MCF 10A (cell line): ENCODE data around the gene NUP62. TPM values are rescaled to one million over a fixed set of nuclear protein-coding genes. Genes with fewer than 3 reads are reported as not detected.

ENCODE experiments used
- BruUV-seq: library from RNA; stranded (reverse); fragments of 400-500 nt; replicated peaks from 2 replicates; lab custom pipeline; 2021; lab: Mats Ljungman, UMichigan
- CTCF ChIA-PET: fragments of 300-600 bp; sonication (Branson Sonifier 250); formaldehyde crosslinking; extraction: SDS; loops from one replicate; lab custom pipeline; 2021; ENCODE audit warnings: antibody characterized with exemption, inconsistent platforms; lab: Yijun Ruan, JAX
- POLR2A ChIA-PET: fragments of 300-600, 350-650 bp; sonication (Branson Sonifier 250); formaldehyde crosslinking; extraction: SDS; loops from one replicate; lab custom pipeline; 2020; ENCODE audit warnings: antibody characterized with exemption, inconsistent platforms; lab: Yijun Ruan, JAX
- DNase-seq: peaks from one replicate; pipeline ENCODE4 v3.0.0-alpha.2; 2018; ENCODE audit not compliant: unreplicated experiment
- H3K27ac Mint-ChIP-seq: one replicate; pipeline ENCODE4 v1.8.0; 2022; ENCODE audit warnings: mild to moderate bottlenecking, low read depth, mixed read lengths; ENCODE audit not compliant: unreplicated experiment
- H3K27me3 Mint-ChIP-seq: one replicate; pipeline ENCODE4 v1.8.0; 2022; ENCODE audit warnings: mixed read lengths; ENCODE audit not compliant: insufficient read depth, unreplicated experiment
- H3K36me3 Mint-ChIP-seq: one replicate; pipeline ENCODE4 v1.8.0; 2022; ENCODE audit warnings: mild to moderate bottlenecking, moderate library complexity, mixed read lengths; ENCODE audit not compliant: insufficient read depth, unreplicated experiment
- H3K4me1 Mint-ChIP-seq: one replicate; pipeline ENCODE4 v1.8.0; 2022; ENCODE audit warnings: mixed read lengths; ENCODE audit not compliant: insufficient read depth, unreplicated experiment
- H3K4me3 Mint-ChIP-seq: one replicate; pipeline ENCODE4 v1.8.0; 2022; ENCODE audit warnings: mild to moderate bottlenecking, moderate library complexity, mixed read lengths; ENCODE audit not compliant: unreplicated experiment
- H3K9me3 Mint-ChIP-seq: one replicate; pipeline ENCODE4 v1.8.0; 2022; ENCODE audit warnings: mixed read lengths; ENCODE audit not compliant: unreplicated experiment
- intact Hi-C: fragments of 100-400 bp; cut with micrococcal nuclease; formaldehyde crosslinking; loops from 2 replicates; pipeline ENCODE4 v1.14.1; 2022
- total RNA-seq: library from RNA; stranded (reverse); gene quantifications from 2 replicates; pipeline ENCODE4 v1.2.3, GENCODE V29; 2022
- TF ChIP-seq, protein P1 (sequence below): fragments of 200-600 bp; IDR thresholded peaks from one replicate; pipeline ENCODE4 v1.8.0; 2022; ENCODE audit warnings: antibody characterized with exemption, mild to moderate bottlenecking; ENCODE audit not compliant: unreplicated experiment

Gene NUP62
- total RNA-seq, 1 experiment from 2014 or later = 44.9 TPM

DNA sequence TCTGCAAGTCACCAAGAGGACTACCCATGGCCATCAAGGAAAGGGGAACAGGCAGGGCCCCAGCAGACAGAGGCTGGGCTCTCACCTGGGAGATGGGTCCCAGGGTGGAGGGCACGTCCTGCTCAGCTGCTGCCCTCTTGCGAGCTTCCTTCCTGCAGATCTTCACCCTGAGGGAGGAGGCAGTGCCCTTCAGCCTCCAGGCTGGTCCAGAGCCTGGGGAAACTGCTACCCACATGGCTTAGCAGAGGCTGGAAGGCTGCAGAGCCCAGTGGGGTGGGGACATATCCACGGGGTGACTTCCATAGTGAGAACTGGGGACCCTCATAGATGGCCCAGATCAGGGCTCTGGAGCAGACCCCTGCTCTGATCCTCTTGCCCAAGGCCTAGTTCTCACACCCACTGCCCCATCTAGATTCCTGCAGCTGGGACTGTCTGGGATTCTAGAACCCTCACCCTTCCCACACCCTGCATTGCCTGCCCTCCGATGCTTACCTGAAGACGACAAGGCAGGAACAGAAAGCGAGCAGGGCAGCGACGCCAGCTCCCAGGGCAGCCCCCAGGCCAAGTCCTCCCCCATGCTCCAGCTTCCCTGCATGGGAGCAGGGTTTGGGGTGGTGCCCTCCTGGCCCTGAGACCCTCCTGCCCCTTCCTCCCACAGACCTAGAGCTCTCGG is 22.6 kb upstream of the NUP62 start:
- Mint-ChIP-seq H3K4me1 (peaks cover 7% of the 10 kb centered on the region), H3K36me3 (no peaks in the 10 kb centered on the region), H3K27me3 (peaks cover 20% of the 10 kb centered on the region), H3K9me3 (no peaks in the 10 kb centered on the region), H3K27ac (no peak overlapping the region), H3K4me3 (no peak overlapping the region)
- intact Hi-C loops = no loop called here
- BruUV-seq = no TSS peak
- TF ChIP-seq, protein P1, sequence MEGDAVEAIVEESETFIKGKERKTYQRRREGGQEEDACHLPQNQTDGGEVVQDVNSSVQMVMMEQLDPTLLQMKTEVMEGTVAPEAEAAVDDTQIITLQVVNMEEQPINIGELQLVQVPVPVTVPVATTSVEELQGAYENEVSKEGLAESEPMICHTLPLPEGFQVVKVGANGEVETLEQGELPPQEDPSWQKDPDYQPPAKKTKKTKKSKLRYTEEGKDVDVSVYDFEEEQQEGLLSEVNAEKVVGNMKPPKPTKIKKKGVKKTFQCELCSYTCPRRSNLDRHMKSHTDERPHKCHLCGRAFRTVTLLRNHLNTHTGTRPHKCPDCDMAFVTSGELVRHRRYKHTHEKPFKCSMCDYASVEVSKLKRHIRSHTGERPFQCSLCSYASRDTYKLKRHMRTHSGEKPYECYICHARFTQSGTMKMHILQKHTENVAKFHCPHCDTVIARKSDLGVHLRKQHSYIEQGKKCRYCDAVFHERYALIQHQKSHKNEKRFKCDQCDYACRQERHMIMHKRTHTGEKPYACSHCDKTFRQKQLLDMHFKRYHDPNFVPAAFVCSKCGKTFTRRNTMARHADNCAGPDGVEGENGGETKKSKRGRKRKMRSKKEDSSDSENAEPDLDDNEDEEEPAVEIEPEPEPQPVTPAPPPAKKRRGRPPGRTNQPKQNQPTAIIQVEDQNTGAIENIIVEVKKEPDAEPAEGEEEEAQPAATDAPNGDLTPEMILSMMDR = no peak
- no peak for DNase-seq
- POLR2A ChIA-PET = no interaction called here
- CTCF ChIA-PET = interaction anchor here (0.5 to 0.6 kb wide), 2 partner anchors 10 to 15 kb away, joined by 3 read pairs; no protein-coding TSS in a partner anchor

- intact Hi-C loops = no loop called here
- DNase-seq = no peak
- POLR2A ChIA-PET = interaction anchor here (1.0 kb wide), 1 partner anchor 185 kb away, joined by 3 read pairs; no protein-coding TSS in a partner anchor
These were observed 21.7 kb upstream of the NUP62 start for GRCh38 chr19:49950956-49951526.

DNA sequence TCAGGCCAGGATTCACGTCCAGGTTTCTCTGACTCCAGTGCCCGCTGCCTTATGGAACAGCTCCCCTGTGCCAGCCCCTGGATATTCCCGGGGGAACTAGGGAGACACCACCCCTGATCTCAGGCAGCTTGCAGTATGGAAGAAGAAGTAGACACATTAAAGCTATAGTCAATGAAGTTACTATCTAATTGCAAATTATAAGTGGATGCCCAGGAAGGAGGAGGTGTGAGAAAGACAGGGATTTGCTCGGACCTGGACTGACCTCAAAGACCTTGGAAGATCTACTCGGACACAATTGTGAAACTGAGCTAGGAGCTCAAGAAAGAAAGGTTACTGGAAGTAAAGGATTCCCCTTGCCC is 21.3 kb upstream of the NUP62 start:
- no peaks in the 10 kb centered on the region for H3K36me3 Mint-ChIP-seq
- H3K27me3 Mint-ChIP-seq = peaks cover 20% of the 10 kb centered on the region
- no peak for DNase-seq
- POLR2A ChIA-PET = interaction anchor here (1.0 kb wide), 1 partner anchor 185 kb away, joined by 3 read pairs; no protein-coding TSS in a partner anchor
- H3K9me3 Mint-ChIP-seq = no peaks in the 10 kb centered on the region
- H3K27ac Mint-ChIP-seq = no peak overlapping the region
- H3K4me1 Mint-ChIP-seq = peaks cover 7% of the 10 kb centered on the region
- intact Hi-C loops = no loop called here
- BruUV-seq = no TSS peak
- TF ChIP-seq, protein P1 = no peak
- CTCF ChIA-PET = interaction anchor here (1.0 to 1.2 kb wide), 2 partner anchors 13 to 185 kb away, joined by 3 to 6 read pairs; no protein-coding TSS in a partner anchor
- H3K4me3 Mint-ChIP-seq = no peak overlapping the region

More at GRCh38 chr19:49950956-49951526, 21.7 kb upstream of the NUP62 start:
- no TSS peak for BruUV-seq
- TF ChIP-seq, protein P1 = no peak
- H3K4me3 Mint-ChIP-seq = no peak overlapping the region
- no peaks in the 10 kb centered on the region for H3K36me3 Mint-ChIP-seq
- H3K27me3 Mint-ChIP-seq = peaks cover 20% of the 10 kb centered on the region
- no peaks in the 10 kb centered on the region for H3K9me3 Mint-ChIP-seq
- peaks cover 7% of the 10 kb centered on the region for H3K4me1 Mint-ChIP-seq
- H3K27ac Mint-ChIP-seq = no peak overlapping the region
- CTCF ChIA-PET = interaction anchor here (0.5 to 1.2 kb wide), 2 partner anchors 16 to 185 kb away, joined by 3 to 6 read pairs; no protein-coding TSS in a partner anchor
